ENCODE measurements around the gene CHRNA4.
"Not testable (repeated sequence)": the region's sequence is repeated elsewhere in the genome, so short reads cannot be mapped to it uniquely, and the experiment has no call there.

Gene CHRNA4

GRCh38 chr20:63347950-63348827 lies 13.0 kb downstream of the CHRNA4 start:
- DNase-seq: no peak

GRCh38 chr20:63347081-63347741 lies 13.9 kb downstream of the CHRNA4 start:
- DNase-seq: no peak

DNA sequence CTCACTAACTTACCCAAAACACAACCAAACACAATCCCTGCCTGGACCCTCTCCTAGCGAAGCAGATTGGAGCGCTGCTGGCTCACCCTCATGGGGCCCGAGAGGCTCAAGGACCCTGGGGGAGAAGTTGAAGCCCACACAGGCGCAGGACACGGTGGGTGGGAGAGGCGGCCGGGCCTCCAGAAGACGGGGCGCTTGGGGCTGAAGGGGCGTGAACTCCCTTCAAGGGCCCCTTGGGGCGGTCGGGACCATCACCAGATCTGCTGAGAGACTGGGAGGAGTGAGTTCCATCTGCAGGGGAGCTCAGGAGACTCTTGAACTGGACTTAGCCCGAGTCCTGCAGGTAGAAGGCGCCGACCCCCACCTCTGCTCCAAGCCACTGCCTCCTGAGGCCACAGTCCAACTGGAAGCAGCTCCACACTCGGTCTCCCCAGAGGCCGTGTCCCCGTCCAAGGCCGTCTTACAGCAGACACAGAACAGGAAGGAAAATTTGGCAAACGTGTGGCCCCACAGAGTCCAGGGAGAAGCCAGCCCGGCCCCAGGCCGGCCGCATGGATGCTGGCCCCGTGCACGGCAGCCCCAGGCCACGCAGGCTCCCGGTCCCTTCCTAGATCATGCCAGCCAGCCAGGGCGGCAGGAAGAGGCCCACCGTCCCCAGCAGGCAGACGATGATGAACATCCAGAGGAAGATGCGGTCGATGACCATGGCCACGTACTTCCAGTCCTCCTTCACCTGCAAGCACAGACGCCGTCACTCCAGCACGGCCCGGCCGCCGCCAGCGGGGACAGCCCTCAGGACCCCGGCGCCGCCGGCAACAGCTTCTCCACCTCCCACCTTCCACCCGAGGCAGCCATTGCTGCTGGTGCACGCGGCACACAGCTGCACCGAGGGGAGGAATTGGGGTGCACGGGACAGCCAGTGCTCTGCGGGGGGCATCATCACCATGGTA lies 14.7 kb downstream of the CHRNA4 start:
- no peak for DNase-seq

DNA sequence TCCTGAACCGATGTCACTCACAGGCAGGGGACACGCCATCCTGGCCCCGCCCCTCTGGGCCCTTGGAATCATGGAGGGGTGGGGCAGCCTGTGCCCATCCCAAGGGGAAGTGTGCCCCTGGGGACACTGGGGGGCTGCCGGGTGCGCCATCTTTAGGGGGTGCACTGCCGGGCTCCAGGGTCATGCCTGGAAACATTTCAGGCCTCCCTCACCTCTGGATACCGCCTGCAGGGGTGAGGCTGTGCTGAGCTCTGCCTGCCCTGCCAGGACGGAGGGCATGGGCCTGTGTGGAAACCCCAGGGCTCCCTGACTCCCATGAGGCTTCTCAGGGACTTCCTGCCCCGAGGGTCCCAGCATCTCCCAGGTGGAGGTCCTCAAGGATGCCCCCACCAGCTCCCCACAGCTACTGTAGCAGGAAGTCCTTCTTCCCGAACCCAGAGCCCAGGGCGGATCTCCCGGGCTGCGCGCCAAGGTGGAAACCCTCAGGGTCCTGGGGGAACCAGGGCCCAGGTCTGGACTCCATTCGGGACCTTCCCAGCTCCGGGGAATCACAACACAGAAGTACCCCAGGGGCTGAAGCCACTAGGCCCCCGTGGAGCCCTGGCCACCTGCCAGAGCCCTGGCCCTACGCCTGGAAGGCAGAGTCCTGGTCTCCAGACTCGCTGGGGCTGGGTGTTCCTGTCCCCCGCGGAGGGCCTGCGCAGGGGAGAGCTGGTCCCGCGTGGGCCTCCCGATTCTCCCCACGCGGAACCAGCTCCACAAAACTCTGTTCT lies 15.6 kb downstream of the CHRNA4 start:
- no peak for DNase-seq

DNA sequence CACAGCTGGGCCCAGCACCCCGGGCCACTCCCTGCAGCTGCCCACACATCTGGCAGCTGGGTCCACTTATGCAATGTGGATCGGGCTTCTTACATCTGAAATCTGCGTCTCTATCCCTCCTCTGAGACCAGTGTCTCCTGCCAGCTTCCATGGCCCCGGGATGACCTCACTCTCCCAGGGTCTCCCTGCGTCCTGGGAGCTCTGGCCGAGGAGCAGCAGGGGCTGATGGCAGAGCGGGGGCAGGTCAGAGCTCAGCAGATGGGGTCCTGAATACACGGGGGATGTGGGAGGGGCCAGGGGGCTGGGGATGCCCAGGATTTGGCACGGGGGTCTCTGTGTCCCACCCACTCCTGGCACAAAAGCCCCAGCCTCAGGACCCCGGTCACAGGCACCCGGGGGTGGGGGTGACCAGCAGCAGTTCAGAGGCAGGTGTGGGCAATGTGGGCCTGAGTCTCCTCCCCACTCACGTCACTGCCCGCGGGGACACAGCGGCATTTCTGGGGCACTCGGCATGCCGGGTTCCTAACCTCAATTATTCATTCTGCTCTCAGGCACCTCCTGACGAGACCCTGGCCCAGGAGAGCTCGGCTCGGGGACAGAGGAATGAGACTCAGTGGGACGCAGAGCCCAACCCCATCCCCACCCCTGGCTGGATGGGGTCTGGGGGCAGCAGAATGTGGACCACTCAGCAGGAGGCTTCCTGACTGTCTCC lies 16.4 kb downstream of the CHRNA4 start:
- no peak for DNase-seq

- no peak for DNase-seq
Measured at GRCh38 chr20:63343460-63344445, 17.4 kb downstream of the CHRNA4 start.

- no peak for DNase-seq
Measured at GRCh38 chr20:63342561-63343459, 18.3 kb downstream of the CHRNA4 start.

GRCh38 chr20:63340158-63340688 lies 20.9 kb downstream of the CHRNA4 start:
- not testable (repeated sequence) for DNase-seq

GRCh38 chr20:63339154-63340094 lies 21.7 kb downstream of the CHRNA4 start:
- not testable (repeated sequence) for DNase-seq

GRCh38 chr20:63337786-63338420 lies 23.2 kb downstream of the CHRNA4 start:
- no peak for DNase-seq

DNA sequence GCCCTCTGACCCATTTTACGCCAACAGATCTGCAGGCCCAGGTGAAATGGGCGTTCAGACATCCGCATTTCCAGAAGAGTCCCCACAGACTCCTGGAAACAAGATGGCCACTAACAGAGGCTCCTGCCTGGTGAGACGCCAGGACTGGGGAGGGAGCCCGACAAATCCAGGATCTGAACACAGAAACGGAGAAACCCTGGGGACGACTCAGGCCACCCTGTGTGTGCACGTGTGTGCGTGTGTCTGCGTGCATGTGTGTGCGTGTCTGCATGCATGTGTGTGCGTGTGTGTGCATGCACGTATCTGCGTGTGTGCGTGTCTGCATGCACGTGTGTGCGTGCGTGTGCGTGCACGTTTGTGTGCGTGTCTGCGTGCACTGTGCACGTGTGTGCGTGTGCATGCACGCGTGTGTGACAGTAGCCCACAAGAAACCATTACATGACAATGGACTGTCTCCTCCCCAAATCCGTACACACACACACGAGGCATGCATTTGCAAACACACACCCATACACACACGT lies 24.9 kb downstream of the CHRNA4 start:
- no peak for DNase-seq

GRCh38 chr20:63335711-63336110 lies 25.4 kb downstream of the CHRNA4 start:
- no peak for DNase-seq

DNA sequence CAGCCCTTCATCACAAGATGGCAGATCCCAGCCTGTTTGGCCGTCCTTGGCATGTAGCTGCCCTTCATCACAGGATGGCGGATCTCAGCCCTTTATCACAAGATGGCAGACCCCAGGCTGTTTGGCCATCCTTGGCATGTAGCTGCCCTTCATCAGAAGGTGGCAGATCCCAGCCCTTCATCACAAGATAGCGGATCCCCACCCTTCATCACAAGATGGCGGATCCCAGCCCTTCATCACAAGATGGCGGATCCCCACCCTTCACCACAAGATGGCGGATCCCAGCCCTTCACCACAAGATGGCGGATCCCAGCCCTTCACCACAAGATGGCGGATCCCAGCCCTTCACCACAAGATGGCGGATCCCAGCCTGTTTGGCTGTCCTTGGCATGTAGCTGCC lies 26.1 kb downstream of the CHRNA4 start:
- not testable (repeated sequence) for DNase-seq

DNA sequence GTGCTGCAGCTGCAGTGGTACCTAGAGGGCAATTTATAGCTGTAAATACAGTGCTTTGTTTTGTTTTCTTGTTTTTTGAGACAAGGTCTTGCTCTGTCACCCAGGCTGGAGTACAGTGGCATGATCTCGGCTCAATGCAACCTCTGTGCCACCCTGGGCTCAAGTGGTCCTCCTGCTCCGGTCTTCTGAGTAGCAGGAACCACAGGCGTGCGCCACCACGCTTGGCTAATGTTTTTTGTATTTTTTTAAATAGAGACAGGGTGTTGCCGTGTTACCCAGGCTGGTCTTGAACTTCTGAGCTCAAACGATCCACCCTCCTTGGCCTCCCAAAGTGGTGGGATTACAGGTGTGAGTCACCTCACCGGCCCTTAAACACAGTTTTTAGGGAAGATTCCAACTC lies 26.8 kb downstream of the CHRNA4 start:
- DNase-seq: no peak

- no peak for DNase-seq
Measured at GRCh38 chr20:63333241-63333836, 27.8 kb downstream of the CHRNA4 start.

GRCh38 chr20:63332488-63333240 lies 28.5 kb downstream of the CHRNA4 start:
- DNase-seq: no peak
